ENCODE data around the gene NRCAM. TPM values are rescaled to one million over a fixed set of nuclear protein-coding genes. Genes with fewer than 3 reads are reported as not detected.

NRCAM gene
- total and polyA plus RNA-seq, 7 donors = 1.3 to 3.9 (median 1.8) TPM; not detected in 2

GRCh38 chr7:108358553-108358952 is 97.7 kb downstream of the NRCAM start:
- no peaks in the 10 kb centered on the region for H3K36me3 ChIP-seq
- H3K27ac ChIP-seq = no peak overlapping the region
- no peaks in the 10 kb centered on the region for H3K27me3 ChIP-seq
- TF ChIP-seq POLR2A (IDR thresholded peaks at IDR 0.05) (no peak), POLR2AphosphoS5 (IDR thresholded peaks at IDR 0.05) (no peak), CTCF (IDR thresholded peaks at IDR 0.05) (no peak), EP300 (IDR thresholded peaks at IDR 0.05) (no peak)
- DNase-seq = no peak
- intact Hi-C loops (cut with DNase I) = no loop called here
- no peaks in the 10 kb centered on the region for H3K9me3 ChIP-seq
- whole genome bisulfite sequencing, 2 donors = 10 to 53% methylated on average over 4 of the region's 4 CpGs
- no peaks in the 10 kb centered on the region for H3K4me1 ChIP-seq
- H3K4me3 ChIP-seq = no peak overlapping the region

- TF ChIP-seq CTCF (IDR thresholded peaks at IDR 0.05) = no peak
- TF ChIP-seq POLR2AphosphoS5 (IDR thresholded peaks at IDR 0.05) = no peak
- TF ChIP-seq EP300 (IDR thresholded peaks at IDR 0.05) = no peak
- no peak for TF ChIP-seq POLR2A (IDR thresholded peaks at IDR 0.05)
- H3K27ac ChIP-seq = no peak overlapping the region
- intact Hi-C loops (cut with DNase I) = no loop called here
- H3K9me3 ChIP-seq = no peaks in the 10 kb centered on the region
- no peaks in the 10 kb centered on the region for H3K27me3 ChIP-seq
- no peak for DNase-seq
- no peaks in the 10 kb centered on the region for H3K36me3 ChIP-seq
- H3K4me3 ChIP-seq = no peak overlapping the region
- no peaks in the 10 kb centered on the region for H3K4me1 ChIP-seq
Measured at GRCh38 chr7:108351729-108352131, 104.5 kb downstream of the NRCAM start.

GRCh38 chr7:108348913-108349312 is 107.3 kb downstream of the NRCAM start:
- Histone ChIP-seq H3K4me3 (no peak overlapping the region), H3K27me3 (no peaks in the 10 kb centered on the region), H3K9me3 (no peaks in the 10 kb centered on the region), H3K27ac (no peak overlapping the region), H3K4me1 (no peaks in the 10 kb centered on the region), H3K36me3 (no peaks in the 10 kb centered on the region)
- no peak for DNase-seq
- WGBS, 2 donors = 95 to 97% methylated on average over 3 of the region's 3 CpGs
- no peak for TF ChIP-seq CTCF (IDR thresholded peaks at IDR 0.05)
- intact Hi-C loops (cut with DNase I) = no loop called here

GRCh38 chr7:108347616-108348015 is 108.6 kb downstream of the NRCAM start:
- Histone ChIP-seq H3K36me3 (no peaks in the 10 kb centered on the region), H3K27ac (no peak overlapping the region), H3K4me3 (no peak overlapping the region), H3K4me1 (no peaks in the 10 kb centered on the region), H3K9me3 (no peaks in the 10 kb centered on the region), H3K27me3 (no peaks in the 10 kb centered on the region)
- intact Hi-C loops (cut with DNase I) = no loop called here
- TF ChIP-seq POLR2AphosphoS5 (IDR thresholded peaks at IDR 0.05) = no peak
- TF ChIP-seq CTCF (IDR thresholded peaks at IDR 0.05) = no peak
- no peak for TF ChIP-seq POLR2A (IDR thresholded peaks at IDR 0.05)
- TF ChIP-seq EP300 (IDR thresholded peaks at IDR 0.05) = no peak
- WGBS, 2 donors = 26 to 34% methylated on average over 2 of the region's 2 CpGs
- no peak for DNase-seq

- WGBS, 2 donors = 83 to 84% methylated on average over 9 of the region's 9 CpGs
- Histone ChIP-seq H3K9me3 (no peaks in the 10 kb centered on the region), H3K4me3 (no peak overlapping the region), H3K27ac (no peak overlapping the region), H3K27me3 (no peaks in the 10 kb centered on the region), H3K36me3 (no peaks in the 10 kb centered on the region), H3K4me1 (no peaks in the 10 kb centered on the region)
- DNase-seq = no peak
- TF ChIP-seq POLR2AphosphoS5 (IDR thresholded peaks at IDR 0.05) (no peak), CTCF (IDR thresholded peaks at IDR 0.05) (no peak), POLR2A (IDR thresholded peaks at IDR 0.05) (no peak), EP300 (IDR thresholded peaks at IDR 0.05) (no peak)
- intact Hi-C loops (cut with DNase I) = no loop called here
Measured at GRCh38 chr7:108345710-108346336, 110.4 kb downstream of the NRCAM start.

Data from sigmoid colon (tissue), 7 donors.